Body of pancreas (tissue), 4 donors: ENCODE data around the gene THEM5.

ENCODE experiments used
- CTCF ChIP-seq, 7 experiments: fragments of 450-650 bp in 4 of 7; fragments of 200-600 bp in 3 of 7; sonication (generic) in 3 of 7; IDR thresholded peaks; one replicate each; pipeline ENCODE4 v1.5.1; 2016 to 2019; ENCODE audit warnings: antibody characterized with exemption in 7 of 7
- POLR2A ChIP-seq, 3 donors: fragments of 450-650 bp; IDR thresholded peaks; one replicate each; pipeline ENCODE4 v1.6.1; 2016; ENCODE audit warnings: antibody characterized with exemption in 3 of 3, mild to moderate bottlenecking in 2 of 3

GRCh38 chr1:151835596-151835995 lies 17.9 kb downstream of the THEM5 start:
- TF ChIP-seq CTCF (IDR thresholded peaks at IDR 0.05) (no peak), POLR2A (IDR thresholded peaks at IDR 0.05) (no peak)
